Endothelial cell of coronary artery (primary cell): ENCODE measurements around the gene OPHN1. TPM values are rescaled to one million over a fixed set of nuclear protein-coding genes. Genes with fewer than 3 reads are reported as not detected.

ENCODE experiments used
- total RNA-seq: library from RNA; depleted of rRNA; stranded (reverse); fragments of >200 nt; gene quantifications from 2 replicates; pipeline ENCODE4 v1.2.3, GENCODE V29; 2014

Gene OPHN1, protein sequence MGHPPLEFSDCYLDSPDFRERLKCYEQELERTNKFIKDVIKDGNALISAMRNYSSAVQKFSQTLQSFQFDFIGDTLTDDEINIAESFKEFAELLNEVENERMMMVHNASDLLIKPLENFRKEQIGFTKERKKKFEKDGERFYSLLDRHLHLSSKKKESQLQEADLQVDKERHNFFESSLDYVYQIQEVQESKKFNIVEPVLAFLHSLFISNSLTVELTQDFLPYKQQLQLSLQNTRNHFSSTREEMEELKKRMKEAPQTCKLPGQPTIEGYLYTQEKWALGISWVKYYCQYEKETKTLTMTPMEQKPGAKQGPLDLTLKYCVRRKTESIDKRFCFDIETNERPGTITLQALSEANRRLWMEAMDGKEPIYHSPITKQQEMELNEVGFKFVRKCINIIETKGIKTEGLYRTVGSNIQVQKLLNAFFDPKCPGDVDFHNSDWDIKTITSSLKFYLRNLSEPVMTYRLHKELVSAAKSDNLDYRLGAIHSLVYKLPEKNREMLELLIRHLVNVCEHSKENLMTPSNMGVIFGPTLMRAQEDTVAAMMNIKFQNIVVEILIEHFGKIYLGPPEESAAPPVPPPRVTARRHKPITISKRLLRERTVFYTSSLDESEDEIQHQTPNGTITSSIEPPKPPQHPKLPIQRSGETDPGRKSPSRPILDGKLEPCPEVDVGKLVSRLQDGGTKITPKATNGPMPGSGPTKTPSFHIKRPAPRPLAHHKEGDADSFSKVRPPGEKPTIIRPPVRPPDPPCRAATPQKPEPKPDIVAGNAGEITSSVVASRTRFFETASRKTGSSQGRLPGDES
- total RNA-seq, result 6.7 and 8.9 TPM in 2 replicates

DNA sequence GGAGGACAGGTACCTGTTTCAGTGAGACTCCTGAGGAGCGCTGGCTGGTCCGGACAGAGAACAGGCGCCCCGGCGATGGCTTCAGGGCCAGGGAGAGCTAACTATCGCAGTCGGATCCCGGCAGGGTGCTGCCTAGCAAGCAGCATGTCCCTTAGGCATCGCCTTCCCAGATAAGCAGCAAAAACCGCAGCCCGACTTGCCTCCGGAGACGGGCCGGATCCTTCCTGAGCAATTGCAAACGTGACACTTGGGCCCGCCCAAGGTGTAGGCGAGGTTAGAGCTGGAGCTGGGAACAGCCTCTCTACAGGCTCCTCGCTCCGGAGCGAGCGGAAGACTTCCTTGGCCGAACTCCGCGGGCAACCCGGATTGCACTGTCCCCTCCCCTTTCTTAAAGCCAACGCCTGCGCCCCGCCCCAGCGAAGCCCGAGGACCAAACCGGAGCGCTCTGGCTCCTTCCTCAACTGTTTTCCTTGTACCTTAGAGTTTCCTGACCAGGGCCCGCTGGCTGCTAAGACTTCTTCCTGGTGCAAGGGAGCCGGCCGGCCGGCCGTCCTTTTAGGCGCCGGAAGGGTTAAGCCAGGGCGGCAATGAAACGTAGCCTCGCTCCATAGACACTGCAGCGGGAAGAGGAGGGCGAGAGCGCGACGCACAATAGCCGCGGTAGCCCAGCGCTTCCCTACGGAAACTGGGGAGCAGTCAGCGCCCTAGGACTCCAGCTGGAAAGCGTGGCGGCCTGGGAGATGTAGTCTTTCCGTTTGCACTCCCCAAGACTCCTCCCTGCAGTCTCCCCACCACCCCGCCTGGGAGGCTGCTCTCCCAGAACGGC is at the start of gene OPHN1:
Gene OPHN1, minus strand, starts transcription at position 341 of the 826 bp plus-strand sequence. CDS start 475 bp downstream, outside the sequence.

Other genes starting within 250 kb of the OPHN1 start
- gene YIPF6, start 65.6 kb upstream of the OPHN1 start, total RNA-seq, result 17.5 and 21.8 TPM in 2 replicates
- 6.1 and 7.8 TPM in 2 replicates for gene STARD8, start 214.2 kb upstream of the OPHN1 start, total RNA-seq